ENCODE data around the gene TTC39C. TPM values are rescaled to one million over a fixed set of nuclear protein-coding genes. Genes with fewer than 3 reads are reported as not detected.
A peak's percentile ranks its signal among the peaks of the same experiment; 100 is the strongest.

Gene TTC39C
- total and polyA plus RNA-seq, 2 experiments from 2014 or later: 69.4 to 136 TPM

DNA sequence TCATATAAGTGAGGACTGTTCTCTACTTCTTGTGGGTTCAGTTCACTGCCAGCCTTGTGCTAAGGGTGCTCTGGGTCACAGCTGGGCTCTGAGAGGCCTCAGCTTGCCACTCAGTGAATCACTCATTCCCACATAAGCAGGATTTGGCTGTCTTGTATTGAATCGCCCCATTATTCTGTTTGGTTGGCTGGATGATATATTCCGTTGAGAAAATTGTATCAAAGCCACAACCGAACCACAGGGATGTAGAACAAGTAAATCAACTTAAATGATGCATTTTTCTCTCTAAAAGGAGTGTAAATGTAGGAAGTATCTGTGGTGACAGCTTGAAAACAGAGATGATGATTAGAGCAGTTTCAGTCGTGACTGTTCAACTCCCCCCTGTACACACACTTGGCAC, 39.6 kb downstream of the TTC39C start:
- peaks cover 25% of the 10 kb centered on the region for H4K20me1 ChIP-seq (replicated peaks; ENCODE audit: insufficient read depth)
- Mint-ChIP-seq H3K4me3 (no peak overlapping the region), H3K27ac (no peak overlapping the region), H3K36me3 (ENCODE audit: low read depth) (0 out of 3 replicates have a peak, but pooled peaks cover 3% of the 10 kb centered on the region), H3K27me3 (ENCODE audit: insufficient read depth, low read depth, poor library complexity) (peaks cover 4% of the 10 kb centered on the region), H3K9me3 (no peaks in the 10 kb centered on the region), H3K4me1 (peaks cover 10% of the 10 kb centered on the region)
- TF ChIP-seq NANOG (IDR thresholded peaks at IDR 0.05; ENCODE audit: borderline replicate concordance) (no peak), EZH2phosphoT487 (IDR thresholded peaks at IDR 0.05; ENCODE audit: unreplicated experiment) (no peak), CREB1 (CRISPR knock-in tag; IDR thresholded peaks at IDR 0.05; ENCODE audit: low read depth) (no peak), ETS1 (IDR thresholded peaks at IDR 0.05) (no peak)
- TF ChIP-seq, protein P1, sequence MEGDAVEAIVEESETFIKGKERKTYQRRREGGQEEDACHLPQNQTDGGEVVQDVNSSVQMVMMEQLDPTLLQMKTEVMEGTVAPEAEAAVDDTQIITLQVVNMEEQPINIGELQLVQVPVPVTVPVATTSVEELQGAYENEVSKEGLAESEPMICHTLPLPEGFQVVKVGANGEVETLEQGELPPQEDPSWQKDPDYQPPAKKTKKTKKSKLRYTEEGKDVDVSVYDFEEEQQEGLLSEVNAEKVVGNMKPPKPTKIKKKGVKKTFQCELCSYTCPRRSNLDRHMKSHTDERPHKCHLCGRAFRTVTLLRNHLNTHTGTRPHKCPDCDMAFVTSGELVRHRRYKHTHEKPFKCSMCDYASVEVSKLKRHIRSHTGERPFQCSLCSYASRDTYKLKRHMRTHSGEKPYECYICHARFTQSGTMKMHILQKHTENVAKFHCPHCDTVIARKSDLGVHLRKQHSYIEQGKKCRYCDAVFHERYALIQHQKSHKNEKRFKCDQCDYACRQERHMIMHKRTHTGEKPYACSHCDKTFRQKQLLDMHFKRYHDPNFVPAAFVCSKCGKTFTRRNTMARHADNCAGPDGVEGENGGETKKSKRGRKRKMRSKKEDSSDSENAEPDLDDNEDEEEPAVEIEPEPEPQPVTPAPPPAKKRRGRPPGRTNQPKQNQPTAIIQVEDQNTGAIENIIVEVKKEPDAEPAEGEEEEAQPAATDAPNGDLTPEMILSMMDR (conservative IDR thresholded peaks at IDR 0.05; ENCODE audit: low read depth in 2 of 2): no peak
- H3K36me3 ChIP-seq (ENCODE audit: insufficient read depth): no peaks in the 10 kb centered on the region
- H2AFZ ChIP-seq: no peak overlapping the region
- H3F3A ChIP-seq (replicated peaks; ENCODE audit: low read depth): no peaks in the 10 kb centered on the region
- H3K79me2 ChIP-seq (replicated peaks; ENCODE audit: insufficient read depth): peaks cover 100% of the 10 kb centered on the region
- H3K4me3 ChIP-seq: no peak overlapping the region
- DNase-seq (ENCODE audit: low spot score): no peak
- no peak overlapping the region for H3K27ac ChIP-seq (ENCODE audit: low read depth)
- peaks cover 19% of the 10 kb centered on the region for H3K4me1 ChIP-seq (ENCODE audit: insufficient read depth)
- no peaks in the 10 kb centered on the region for H3K27me3 ChIP-seq (ENCODE audit: insufficient read depth)
- H3K4me2 ChIP-seq: no peak overlapping the region
- no peaks in the 10 kb centered on the region for H3K9me2 ChIP-seq (ENCODE audit: insufficient read depth)
- no peak for ATAC-seq

DNA sequence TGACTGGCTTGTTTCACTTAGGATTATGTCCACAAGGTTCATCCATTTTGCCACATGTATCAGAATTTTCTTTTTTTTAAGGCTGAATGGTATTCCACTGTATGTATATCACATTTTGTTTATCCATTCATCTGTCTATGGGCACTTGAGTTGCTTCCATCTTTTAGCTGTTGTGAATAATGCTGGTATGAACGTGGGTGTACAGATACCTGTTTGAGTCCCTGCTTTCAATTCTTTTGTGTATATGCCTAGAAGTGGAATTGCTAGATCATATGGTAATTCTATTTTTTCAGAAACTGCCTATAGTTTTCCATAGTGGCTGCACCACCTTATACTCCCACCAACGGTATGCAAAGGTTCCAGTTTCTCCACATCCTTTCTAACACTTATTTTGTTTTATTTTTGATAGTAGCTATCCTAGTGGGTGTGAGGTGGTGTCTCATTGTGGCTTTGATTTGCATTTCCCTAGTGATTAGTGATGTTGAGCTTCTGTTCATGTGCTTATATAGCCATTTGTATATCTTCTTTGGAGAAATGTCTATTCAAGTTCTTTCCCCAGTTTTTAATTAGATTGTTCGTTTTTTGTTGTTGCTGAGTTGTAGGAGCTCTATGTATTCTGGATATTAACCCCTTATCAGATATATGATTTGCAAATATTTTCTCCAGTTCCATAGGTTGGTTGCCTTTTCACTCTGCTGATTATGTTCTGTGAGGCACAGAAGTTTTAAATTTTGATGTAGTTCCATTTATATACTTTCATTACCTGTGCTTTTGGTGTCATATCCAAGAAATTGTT, 40.7 kb downstream of the TTC39C start:
- ATAC-seq (no peak), DNase-seq (ENCODE audit: low spot score) (no peak)
- Histone ChIP-seq H3K9me2 (ENCODE audit: insufficient read depth) (no peaks in the 10 kb centered on the region), H3K4me3 (no peak overlapping the region), H3K27ac (ENCODE audit: low read depth) (no peak overlapping the region), H3K4me1 (ENCODE audit: insufficient read depth) (peaks cover 26% of the 10 kb centered on the region), H3K4me2 (0 out of 2 replicates have a peak overlapping the region, but pooled peaks have one; percentile 5), H2AFZ (no peak overlapping the region), H3K27me3 (ENCODE audit: insufficient read depth) (no peaks in the 10 kb centered on the region), H3K79me2 (replicated peaks; ENCODE audit: insufficient read depth) (peaks cover 100% of the 10 kb centered on the region), H3K36me3 (ENCODE audit: insufficient read depth) (no peaks in the 10 kb centered on the region), H4K20me1 (replicated peaks; ENCODE audit: insufficient read depth) (peaks cover 31% of the 10 kb centered on the region), H3F3A (replicated peaks; ENCODE audit: low read depth) (no peaks in the 10 kb centered on the region)
- Mint-ChIP-seq H3K9me3 (no peaks in the 10 kb centered on the region), H3K36me3 (ENCODE audit: low read depth) (0 out of 3 replicates have a peak, but pooled peaks cover 3% of the 10 kb centered on the region), H3K4me3 (no peak overlapping the region), H3K4me1 (peaks cover 10% of the 10 kb centered on the region), H3K27ac (no peak overlapping the region), H3K27me3 (ENCODE audit: insufficient read depth, low read depth, poor library complexity) (peaks cover 4% of the 10 kb centered on the region)
- TF ChIP-seq ETS1 (IDR thresholded peaks at IDR 0.05) (no peak), JUNB (IDR thresholded peaks at IDR 0.05; ENCODE audit: unreplicated experiment) (no peak), ZNF331 (CRISPR knock-in tag; IDR thresholded peaks at IDR 0.05; ENCODE audit: low read depth) (no peak), REST (IDR thresholded peaks at IDR 0.05; ENCODE audit: unreplicated experiment) (no peak), STAT1 (IDR thresholded peaks at IDR 0.05; ENCODE audit: unreplicated experiment) (no peak), CREB1 (CRISPR knock-in tag; IDR thresholded peaks at IDR 0.05; ENCODE audit: low read depth) (no peak)
- TF ChIP-seq, protein P1 (conservative IDR thresholded peaks at IDR 0.05; ENCODE audit: low read depth in 2 of 2): no peak

Measured in GM23338 (cell line).